OCI-LY3 (cell line): Measurements from ENCODE around the gene PMEL.

Source experiments
- H2AFZ ChIP-seq: fragments of 200-600, 300-600 bp; shearing (Covaris generic); 2 replicates; pipeline ENCODE4 v1.6.0; 2014; ENCODE audit warnings: antibody characterized with exemption, low read depth, low read length
- H3K27ac ChIP-seq: fragments of 200-600, 300-600 bp; sonication (generic); 2 replicates; pipeline ENCODE4 v1.5.1; 2014; ENCODE audit warnings: mild to moderate bottlenecking, low read length, moderate library complexity, mixed read lengths
- H3K27me3 ChIP-seq: fragments of 200-600, 300-600 bp; sonication (generic); 2 replicates; pipeline ENCODE4 v1.6.1; 2014; ENCODE audit warnings: low read depth, low read length, mixed read lengths
- H3K36me3 ChIP-seq: fragments of 200-600, 300-600 bp; sonication (generic); replicated peaks from 2 replicates; pipeline ENCODE3; 2014; ENCODE audit warnings: low read depth, low read length, mixed read lengths
- H3K4me1 ChIP-seq: fragments of 300-600, 200-600 bp; sonication (generic); 2 replicates; pipeline ENCODE4 v1.6.1; 2014; ENCODE audit warnings: low read length, mixed read lengths
- H3K4me2 ChIP-seq: fragments of 200-600, 300-600 bp; sonication (generic); 2 replicates; pipeline ENCODE4 v1.6.1; 2014; ENCODE audit warnings: low read length, mixed read lengths
- H3K4me3 ChIP-seq: fragments of 300-600, 200-600 bp; sonication (generic); 2 replicates; pipeline ENCODE4 v1.5.1; 2014; ENCODE audit warnings: antibody characterized with exemption, mild to moderate bottlenecking, low read length, moderate library complexity
- H3K79me2 ChIP-seq: fragments of 300-600, 200-600 bp; shearing (Covaris generic); 2 replicates; pipeline ENCODE4 v1.6.1; 2014; ENCODE audit warnings: mild to moderate bottlenecking, low read length, mixed read lengths
- H3K9ac ChIP-seq: fragments of 300-600, 200-600 bp; shearing (Covaris generic); 2 replicates; pipeline ENCODE4 v1.6.0; 2014; ENCODE audit warnings: mild to moderate bottlenecking, low read length, moderate library complexity
- H3K9me3 ChIP-seq: fragments of 200-600, 300-600 bp; shearing (Covaris generic); 2 replicates; pipeline ENCODE4 v1.6.1; 2014; ENCODE audit warnings: low read length, mixed read lengths; ENCODE audit not compliant: insufficient read depth
- H4K20me1 ChIP-seq: fragments of 200-600, 300-600 bp; sonication (generic); 2 replicates; pipeline ENCODE4 v1.6.1; 2016; ENCODE audit warnings: low read length, mixed read lengths; ENCODE audit not compliant: insufficient read depth
- CTCF ChIP-seq: fragments of 200-600, 300-600 bp; sonication (generic); IDR thresholded peaks from 2 replicates; pipeline ENCODE4 v1.5.1; 2014; ENCODE audit warnings: antibody characterized with exemption, low read length, low read depth
- EZH2phosphoT487 ChIP-seq: fragments of 200-600 bp; shearing (Covaris generic); IDR thresholded peaks from 2 replicates; pipeline ENCODE4 v1.6.1; 2018; ENCODE audit warnings: antibody characterized with exemption, mixed run types, low read depth

PMEL gene

GRCh38 chr12:55942577-55943136 is 23.2 kb downstream of the PMEL start:
- Histone ChIP-seq H3K27ac (no peak overlapping the region), H3K27me3 (no peaks in the 10 kb centered on the region), H3K79me2 (no peaks in the 10 kb centered on the region), H3K4me3 (no peak overlapping the region), H3K4me2 (no peak overlapping the region), H3K4me1 (peaks cover 5% of the 10 kb centered on the region; the same call in 1 of the 2 replicates), H2AFZ (no peak overlapping the region), H3K36me3 (no peaks in the 10 kb centered on the region), H3K9ac (no peak overlapping the region), H4K20me1 (no peaks in the 10 kb centered on the region), H3K9me3 (no peaks in the 10 kb centered on the region)
- TF ChIP-seq EZH2phosphoT487 (no peak), CTCF (no peak)

- H3K9me3 ChIP-seq = no peaks in the 10 kb centered on the region
Measured at GRCh38 chr12:55942055-55942454, 23.8 kb downstream of the PMEL start.

GRCh38 chr12:55940065-55940732 is 25.6 kb downstream of the PMEL start:
- no peaks in the 10 kb centered on the region for H3K36me3 ChIP-seq
- peak overlapping the region; percentile 50; the same call in 1 of the 2 replicates for H2AFZ ChIP-seq
- 0 out of 2 replicates have a peak overlapping the region, but pooled peaks have one; percentile 15 for H3K9ac ChIP-seq
- H3K27me3 ChIP-seq = no peaks in the 10 kb centered on the region
- H3K4me1 ChIP-seq = peaks cover 5% of the 10 kb centered on the region; the same call in 1 of the 2 replicates
- no peak overlapping the region for H3K27ac ChIP-seq
- peak overlapping the region; percentile 80 for H3K4me2 ChIP-seq
- no peaks in the 10 kb centered on the region for H3K79me2 ChIP-seq
- peak overlapping the region; percentile 68 for H3K4me3 ChIP-seq
- H3K9me3 ChIP-seq = no peaks in the 10 kb centered on the region
- no peak for TF ChIP-seq EZH2phosphoT487
- TF ChIP-seq CTCF = peak; percentile 91
- no peaks in the 10 kb centered on the region for H4K20me1 ChIP-seq

More at GRCh38 chr12:55942055-55942454, 23.8 kb downstream of the PMEL start:
- no peaks in the 10 kb centered on the region for H3K79me2 ChIP-seq
- H3K27ac ChIP-seq = no peak overlapping the region
- no peak overlapping the region for H3K4me2 ChIP-seq
- no peak overlapping the region for H3K9ac ChIP-seq
- H2AFZ ChIP-seq = no peak overlapping the region
- H4K20me1 ChIP-seq = no peaks in the 10 kb centered on the region
- H3K4me3 ChIP-seq = no peak overlapping the region
- peaks cover 5% of the 10 kb centered on the region; the same call in 1 of the 2 replicates for H3K4me1 ChIP-seq
- no peaks in the 10 kb centered on the region for H3K36me3 ChIP-seq
- TF ChIP-seq EZH2phosphoT487 (no peak), CTCF (no peak)
- no peaks in the 10 kb centered on the region for H3K27me3 ChIP-seq

GRCh38 chr12:55938826-55939501 is 26.9 kb downstream of the PMEL start:
- Histone ChIP-seq H3K27me3 (no peaks in the 10 kb centered on the region), H3K4me1 (peaks cover 5% of the 10 kb centered on the region; the same call in 1 of the 2 replicates), H3K4me2 (no peak overlapping the region), H3K9me3 (no peaks in the 10 kb centered on the region), H3K9ac (no peak overlapping the region), H2AFZ (no peak overlapping the region), H3K79me2 (no peaks in the 10 kb centered on the region), H3K27ac (no peak overlapping the region), H3K4me3 (no peak overlapping the region), H3K36me3 (no peaks in the 10 kb centered on the region), H4K20me1 (no peaks in the 10 kb centered on the region)
- TF ChIP-seq EZH2phosphoT487 = no peak
- no peak for TF ChIP-seq CTCF
